HepG2 (cell line): ENCODE results near the gene GAPT.

Experiments used
- CTCF ChIP-seq: sonication (generic); formaldehyde crosslinking; IDR thresholded peaks from 2 replicates; pipeline ENCODE4 v1.5.0; 2020; ENCODE audit warnings: mild to moderate bottlenecking, missing genetic modification reagents, moderate library complexity
- NFE2L2 ChIP-seq: fragments of 150-350 bp; IDR thresholded peaks from 2 replicates; pipeline ENCODE4 v1.6.1; 2014; ENCODE audit warnings: low read length
- POLR2A ChIP-seq, 2 experiments: IDR thresholded peaks; 2 replicates each; pipeline ENCODE4 v1.6.1; 2011; ENCODE audit warnings: low read depth in 2 of 2, low read length in 2 of 2, mild to moderate bottlenecking in 1 of 2, moderate library complexity in 1 of 2; ENCODE audit not compliant: insufficient read depth in 1 of 2
- RELA ChIP-seq: sonication (generic); formaldehyde crosslinking; IDR thresholded peaks from 2 replicates; pipeline ENCODE4 v1.4.0; 2020; ENCODE audit warnings: missing genetic modification reagents
- STAT5B ChIP-seq: sonication (generic); formaldehyde crosslinking; IDR thresholded peaks from 2 replicates; pipeline ENCODE4 v1.4.0; 2020; ENCODE audit warnings: missing genetic modification reagents
- YY1 ChIP-seq: IDR thresholded peaks from 2 replicates; pipeline ENCODE4 v1.6.1; 2011; ENCODE audit warnings: low read length, low read depth, moderate library complexity, mild to moderate bottlenecking; ENCODE audit not compliant: insufficient read depth, insufficient replicate concordance
- ZNF512 ChIP-seq: sonication (generic); formaldehyde crosslinking; IDR thresholded peaks from 2 replicates; pipeline ENCODE4 v1.4.0; 2020; ENCODE audit warnings: mild to moderate bottlenecking, missing genetic modification reagents

DNA sequence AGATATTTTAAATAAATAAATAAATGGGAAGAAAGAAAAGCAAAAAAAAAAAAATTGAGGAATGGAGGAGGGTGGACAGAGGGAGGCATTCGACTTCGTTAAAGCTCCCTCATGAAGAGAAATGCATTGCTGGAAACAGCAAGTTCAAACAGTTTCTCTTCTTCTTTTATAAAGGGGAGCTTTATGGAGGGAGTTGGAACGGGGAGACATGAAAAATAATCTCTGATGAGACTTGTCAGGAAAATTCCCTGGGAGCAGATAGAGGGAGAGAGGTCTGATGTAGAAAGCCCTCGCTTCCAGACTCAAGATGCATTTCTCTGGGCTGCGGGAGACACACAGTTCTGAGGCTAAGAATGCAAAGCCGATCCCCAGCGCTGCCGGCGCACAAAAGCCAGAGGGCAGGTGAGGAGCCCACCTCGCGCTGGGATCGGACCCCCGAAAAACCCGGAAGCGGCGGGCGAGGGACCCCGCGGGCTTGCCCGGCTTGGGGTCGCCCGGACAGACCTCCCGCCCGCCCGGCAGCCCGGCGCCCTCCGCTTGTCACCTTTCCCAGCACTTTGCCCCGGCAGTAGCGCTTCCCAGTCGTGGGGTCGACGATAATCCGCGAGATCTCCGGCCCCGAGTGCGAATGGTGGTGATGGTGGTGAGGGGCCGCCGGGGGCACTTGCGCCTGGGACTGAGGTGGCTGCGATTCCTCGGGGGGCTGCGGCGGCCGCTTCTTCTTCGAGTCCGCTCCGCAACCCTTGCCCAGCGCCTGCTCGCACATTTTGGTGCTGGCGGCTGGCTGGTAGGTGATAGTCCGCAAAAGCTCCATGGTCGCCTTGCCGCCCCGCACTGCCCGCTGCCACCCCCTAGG lies 31.9 kb upstream of the GAPT start:
- TF ChIP-seq YY1 (no peak), ZNF512 (CRISPR knock-in tag) (no peak), NFE2L2 (no peak), CTCF (no peak), POLR2A (IDR thresholded peaks at IDR 0.05; ENCODE audit: insufficient read depth in 1 of 2, low read depth in 2 of 2, low read length in 2 of 2) (no peak), STAT5B (CRISPR knock-in tag) (no peak), RELA (CRISPR knock-in tag) (no peak)
